SK-N-SH (cell line): ENCODE measurements around the gene NPM1. TPM values are rescaled to one million over a fixed set of nuclear protein-coding genes. Genes with fewer than 3 reads are reported as not detected.

Experiments
- CTCF ChIA-PET: fragments of 300-600, 350-600 bp; formaldehyde crosslinking; extraction: SDS; loops from one replicate; lab custom pipeline; 2021; lab: Yijun Ruan, JAX
- POLR2A ChIA-PET: fragments of 350-600 bp; sonication (Branson Sonifier 250); formaldehyde crosslinking; extraction: SDS; loops from one replicate; lab custom pipeline; 2020; ENCODE audit warnings: antibody characterized with exemption, inconsistent platforms; lab: Yijun Ruan, JAX
- DNase-seq: peaks from one replicate; pipeline ENCODE4 v3.0.0; 2012
- H2AFZ ChIP-seq: fragments of 200-600 bp; sonication (generic); 2 replicates; pipeline ENCODE4 v1.8.1; 2016; ENCODE audit warnings: antibody characterized with exemption, mild to moderate bottlenecking, low read depth
- H3F3A ChIP-seq: fragments of 200-600 bp; sonication (generic); replicated peaks from 2 replicates; pipeline ENCODE3; 2016; ENCODE audit warnings: antibody characterized with exemption, mild to moderate bottlenecking; ENCODE audit not compliant: insufficient read depth
- H3K27ac ChIP-seq, 2 experiments: fragments of 200-500 bp in 1 of 2; fragments of 200-600 bp in 1 of 2; sonication (Bioruptor generic) in 1 of 2; sonication (generic), shearing (Covaris generic) in 1 of 2; 2 replicates each; pipeline versions ENCODE4 v1.5.1 to v1.6.1; 2014 to 2016; ENCODE audit warnings: low read depth in 2 of 2, inconsistent platforms in 1 of 2, low read length in 1 of 2, mild to moderate bottlenecking in 1 of 2, mixed read lengths in 1 of 2
- H3K27me3 ChIP-seq: fragments of 200-600 bp; sonication (generic), shearing (Covaris generic); 2 replicates; pipeline ENCODE4 v1.6.1; 2016; ENCODE audit warnings: mixed run types; ENCODE audit not compliant: insufficient read depth
- H3K36me3 ChIP-seq, 2 experiments: fragments of 200-500 bp in 1 of 2; fragments of 200-600 bp in 1 of 2; sonication (Bioruptor generic) in 1 of 2; sonication (generic) in 1 of 2; replicated peaks in 1 of 2; 2 replicates each; pipeline versions ENCODE3 to v1.5.1; 2014 to 2016; ENCODE audit warnings: low read length in 1 of 2, mild to moderate bottlenecking in 1 of 2; ENCODE audit not compliant: insufficient read depth in 2 of 2, control insufficient read depth in 1 of 2
- H3K4me1 ChIP-seq, 2 experiments: fragments of 200-500 bp in 1 of 2; fragments of 200-600 bp in 1 of 2; sonication (Bioruptor generic) in 1 of 2; sonication (generic), shearing (Covaris generic) in 1 of 2; 2 replicates each; pipeline versions ENCODE4 v1.5.1 to v1.6.1; 2014 to 2016; ENCODE audit warnings: low read depth in 1 of 2, low read length in 1 of 2, mixed run types in 1 of 2; ENCODE audit not compliant: insufficient read depth in 2 of 2, control insufficient read depth in 1 of 2
- H3K4me2 ChIP-seq: fragments of 200-600 bp; sonication (generic), shearing (Covaris generic); 2 replicates; pipeline ENCODE4 v1.6.1; 2017; ENCODE audit warnings: mixed run types
- H3K4me3 ChIP-seq, 2 experiments: fragments of 200-500 bp in 1 of 2; fragments of 200-600 bp in 1 of 2; sonication (Bioruptor generic) in 1 of 2; sonication (generic), shearing (Covaris generic) in 1 of 2; 2 replicates each; pipeline versions ENCODE4 v1.5.1 to v1.8.1; 2014 to 2016; ENCODE audit warnings: low read depth in 2 of 2, inconsistent platforms in 1 of 2, low read length in 1 of 2, mild to moderate bottlenecking in 1 of 2, mixed read lengths in 1 of 2, moderate library complexity in 1 of 2
- H3K79me2 ChIP-seq: fragments of 200-600 bp; sonication (generic); 2 replicates; pipeline ENCODE4 v1.8.1; 2017; ENCODE audit warnings: mild to moderate bottlenecking; ENCODE audit not compliant: insufficient read depth
- H3K9ac ChIP-seq: fragments of 200-600 bp; sonication (generic); 2 replicates; pipeline ENCODE4 v1.6.1; 2017; ENCODE audit warnings: mixed run types
- H3K9me2 ChIP-seq: fragments of 200-600 bp; sonication (generic); 2 replicates; pipeline ENCODE4 v1.6.1; 2017; ENCODE audit warnings: mixed run types
- H3K9me3 ChIP-seq: fragments of 200-600 bp; sonication (generic); 2 replicates; pipeline ENCODE4 v1.6.1; 2017; ENCODE audit warnings: mixed run types, mild to moderate bottlenecking, moderate library complexity
- H4K20me1 ChIP-seq: fragments of 200-600 bp; sonication (generic); 2 replicates; pipeline ENCODE4 v1.6.1; 2017; ENCODE audit warnings: mild to moderate bottlenecking, mixed run types; ENCODE audit not compliant: insufficient read depth
- CHD2 ChIP-seq: fragments of 150-350 bp; IDR thresholded peaks from 2 replicates; pipeline ENCODE4 v1.6.1; 2018; ENCODE audit warnings: low read length; ENCODE audit not compliant: partially characterized antibody
- FOXM1 ChIP-seq: IDR thresholded peaks from 2 replicates; pipeline ENCODE4 v1.4.0; 2012; ENCODE audit warnings: low read depth, mild to moderate bottlenecking
- GABPA ChIP-seq: IDR thresholded peaks from 2 replicates; pipeline ENCODE4 v1.4.0; 2012; ENCODE audit warnings: low read depth, mild to moderate bottlenecking
- JUND ChIP-seq: IDR thresholded peaks from 2 replicates; pipeline ENCODE4 v1.4.0; 2012
- MXI1 ChIP-seq: IDR thresholded peaks from 2 replicates; pipeline ENCODE4 v1.6.1; 2012; ENCODE audit warnings: mild to moderate bottlenecking, low read depth, low read length, improper control_type of control experiment
- RAD21 ChIP-seq: IDR thresholded peaks from 2 replicates; pipeline ENCODE4 v1.6.1; 2012; ENCODE audit warnings: mild to moderate bottlenecking, low read length
- TAF1 ChIP-seq: IDR thresholded peaks from 2 replicates; pipeline ENCODE4 v1.6.1; 2012; ENCODE audit warnings: low read depth, mild to moderate bottlenecking, low read length, moderate library complexity, borderline replicate concordance
- TEAD4 ChIP-seq: IDR thresholded peaks from 2 replicates; pipeline ENCODE4 v1.4.0; 2012; ENCODE audit warnings: mild to moderate bottlenecking, borderline replicate concordance; ENCODE audit not compliant: insufficient read depth
- WGBS: methylation state at CpG from one replicate; pipeline ENCODE4 v1.1.6; 2017; ENCODE audit warnings: low lambda C conversion rate; 5-methylcytosine and 5-hydroxymethylcytosine counted together
- polyA plus RNA-seq, 3 experiments: library from polyadenylated mRNA; depleted of rRNA; stranded (reverse); fragments of >200 nt; gene quantifications; 2 replicates each; pipeline ENCODE4 v1.2.3, GENCODE V29; 2012
- TF ChIP-seq, protein P1 (sequence below): IDR thresholded peaks from 2 replicates; pipeline ENCODE4 v1.4.0; 2012; ENCODE audit warnings: low read depth, borderline replicate concordance
- TF ChIP-seq, protein P2 (sequence below): IDR thresholded peaks from 2 replicates; pipeline ENCODE4 v1.4.0; 2012; ENCODE audit warnings: low read depth, borderline replicate concordance
- TF ChIP-seq, protein P3 (sequence below): fragments of 200-600 bp; sonication (generic); IDR thresholded peaks from 2 replicates; pipeline ENCODE4 v1.6.1; 2017; ENCODE audit warnings: antibody characterized with exemption, mild to moderate bottlenecking, moderate library complexity
- TF ChIP-seq, protein P4 (sequence below): fragments of 150-350 bp; IDR thresholded peaks from 2 replicates; pipeline ENCODE4 v1.6.1; 2016; ENCODE audit warnings: mild to moderate bottlenecking, low read depth, low read length
- TF ChIP-seq, protein P5 (sequence below): IDR thresholded peaks from 2 replicates; pipeline ENCODE4 v1.6.1; 2012; ENCODE audit warnings: mild to moderate bottlenecking, low read depth, low read length, moderate library complexity

The NPM1 gene
- polyA plus RNA-seq, 1 of the 3 experiments (the other 2 are of a cell fraction), result 4,764 TPM

DNA sequence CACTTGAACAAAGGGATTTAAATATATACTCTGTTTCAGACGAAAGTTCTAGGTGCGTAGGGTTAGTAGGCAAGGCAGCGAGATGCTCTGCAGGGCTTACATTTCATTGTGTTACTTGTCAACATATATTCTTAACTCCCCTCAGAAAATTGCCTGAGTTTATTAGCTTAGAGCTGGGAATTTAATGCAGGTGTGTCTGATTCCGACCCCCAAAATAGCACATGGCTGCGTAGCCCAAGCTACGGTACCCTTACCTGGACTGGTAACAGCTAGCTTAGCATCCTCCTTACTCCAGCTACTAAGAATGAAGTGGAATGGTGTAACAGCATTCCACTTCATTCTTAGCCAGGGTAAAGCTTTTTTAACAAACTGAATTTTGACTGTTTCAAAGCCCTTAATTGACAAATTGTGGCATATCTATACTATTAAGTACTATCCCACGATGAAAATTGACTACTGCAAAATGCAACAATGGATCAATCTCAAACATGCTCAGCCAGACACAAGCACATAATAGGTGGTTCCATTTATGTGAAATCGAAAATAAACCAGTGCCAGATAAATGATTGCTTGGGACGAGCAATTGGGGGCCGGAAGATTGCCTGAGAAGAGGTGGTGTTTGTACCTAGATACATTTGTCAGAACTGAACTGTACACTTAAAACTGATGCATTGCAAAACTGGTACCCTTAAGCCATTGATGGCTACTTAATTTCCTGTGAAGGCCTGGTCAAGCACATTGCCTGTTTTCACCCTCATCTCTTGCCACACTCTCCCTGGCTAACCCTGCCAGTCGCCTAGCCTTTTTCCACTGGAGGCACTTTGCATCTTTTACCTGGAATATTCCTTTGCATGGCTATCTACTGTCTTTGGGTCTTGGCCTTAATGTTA, 28.8 kb downstream of the NPM1 start:
- Histone ChIP-seq H3K9me2 (no peaks in the 10 kb centered on the region), H3K4me1 (peaks cover 0 to 23% of the 10 kb centered on the region in 2 experiments; a peak in 1 of 4 replicates), H3K27me3 (no peaks in the 10 kb centered on the region), H3K4me3 (no peak overlapping the region), H3K79me2 (peaks cover 19% of the 10 kb centered on the region), H2AFZ (no peak overlapping the region), H3K4me2 (no peak overlapping the region), H3F3A (peaks cover 68% of the 10 kb centered on the region), H3K36me3 (peaks cover 28 to 35% of the 10 kb centered on the region in 2 experiments), H3K9ac (no peak overlapping the region), H3K9me3 (no peaks in the 10 kb centered on the region), H3K27ac (no peak overlapping the region), H4K20me1 (peaks cover 90% of the 10 kb centered on the region)
- 89% methylated on average over 11 of the region's 11 CpGs for WGBS
- no peak for DNase-seq
- CTCF ChIA-PET, result interaction anchor here (1.1 to 1.7 kb wide), 4 partner anchors 213 to 496 kb away, joined by 3 to 6 read pairs (median 4); no protein-coding TSS in a partner anchor
- TF ChIP-seq, protein P1, sequence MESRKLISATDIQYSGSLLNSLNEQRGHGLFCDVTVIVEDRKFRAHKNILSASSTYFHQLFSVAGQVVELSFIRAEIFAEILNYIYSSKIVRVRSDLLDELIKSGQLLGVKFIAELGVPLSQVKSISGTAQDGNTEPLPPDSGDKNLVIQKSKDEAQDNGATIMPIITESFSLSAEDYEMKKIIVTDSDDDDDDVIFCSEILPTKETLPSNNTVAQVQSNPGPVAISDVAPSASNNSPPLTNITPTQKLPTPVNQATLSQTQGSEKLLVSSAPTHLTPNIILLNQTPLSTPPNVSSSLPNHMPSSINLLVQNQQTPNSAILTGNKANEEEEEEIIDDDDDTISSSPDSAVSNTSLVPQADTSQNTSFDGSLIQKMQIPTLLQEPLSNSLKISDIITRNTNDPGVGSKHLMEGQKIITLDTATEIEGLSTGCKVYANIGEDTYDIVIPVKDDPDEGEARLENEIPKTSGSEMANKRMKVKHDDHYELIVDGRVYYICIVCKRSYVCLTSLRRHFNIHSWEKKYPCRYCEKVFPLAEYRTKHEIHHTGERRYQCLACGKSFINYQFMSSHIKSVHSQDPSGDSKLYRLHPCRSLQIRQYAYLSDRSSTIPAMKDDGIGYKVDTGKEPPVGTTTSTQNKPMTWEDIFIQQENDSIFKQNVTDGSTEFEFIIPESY, result no peak
- POLR2A ChIA-PET, result no interaction called here

DNA sequence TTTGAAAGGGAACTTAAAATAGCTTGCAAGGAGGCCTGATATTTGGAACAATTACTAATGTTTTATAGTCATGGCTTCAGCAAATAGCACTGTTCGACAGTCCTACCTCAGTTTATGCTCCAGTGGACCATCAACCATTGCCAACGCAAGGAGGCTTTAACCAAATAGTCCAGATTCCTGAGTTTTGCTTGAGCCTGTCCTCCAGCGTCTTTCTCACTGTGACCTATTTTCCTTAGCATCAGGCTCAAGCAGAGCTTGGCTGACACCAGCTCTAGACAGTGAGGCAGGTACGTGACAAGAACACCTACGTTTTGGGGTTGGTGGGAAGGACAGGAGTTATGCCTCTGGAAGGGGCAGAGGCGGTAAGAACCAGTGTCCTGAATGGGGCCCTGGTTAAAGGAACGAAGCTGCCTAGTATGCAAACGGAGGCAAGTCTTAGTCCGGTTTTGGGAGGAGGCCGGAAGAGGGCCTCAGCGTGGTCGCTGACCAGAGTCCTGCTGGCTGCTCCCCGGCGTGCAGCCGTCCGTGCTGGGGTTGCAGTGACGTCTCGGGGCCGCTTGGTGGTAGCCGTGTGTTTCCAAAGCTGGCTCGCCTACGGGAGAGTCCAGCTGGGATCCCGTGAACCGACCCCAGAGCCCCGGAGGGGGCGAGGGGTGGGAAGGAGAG, 30.8 kb downstream of the NPM1 start:
- H3K27ac ChIP-seq, result no peak overlapping the region
- peaks cover 0 to 32% of the 10 kb centered on the region in 2 experiments; a peak in 1 of 4 replicates for H3K4me1 ChIP-seq
- H3K4me2 ChIP-seq, result peak overlapping the region; percentile 82
- no peaks in the 10 kb centered on the region for H3K9me2 ChIP-seq
- peaks cover 48% of the 10 kb centered on the region for H3F3A ChIP-seq
- H3K9me3 ChIP-seq, result no peaks in the 10 kb centered on the region
- ChIA-PET POLR2A (no interaction called here), CTCF (interaction anchor here (0.6 to 5.4 kb wide), 79 partner anchors 8 to 873 kb away, joined by 3 to 122 read pairs (median 4); partner anchors contain the start of gene FBXW11)
- peak overlapping the region; percentile 47 to 58 for H3K4me3 ChIP-seq
- 28% methylated on average over 14 of the region's 26 CpGs for WGBS
- no peak overlapping the region for H3K9ac ChIP-seq
- H4K20me1 ChIP-seq, result peaks cover 72% of the 10 kb centered on the region
- no peaks in the 10 kb centered on the region for H3K27me3 ChIP-seq
- DNase-seq, result peak; percentile 94
- H2AFZ ChIP-seq, result no peak overlapping the region
- no peaks in the 10 kb centered on the region; the same call in 1 of the 2 replicates for H3K79me2 ChIP-seq
- peaks cover 9 to 15% of the 10 kb centered on the region in 2 experiments for H3K36me3 ChIP-seq
- TF ChIP-seq MXI1, result 0 out of 2 replicates have a peak, but pooled peaks have one; percentile 19
- TF ChIP-seq, protein P2, sequence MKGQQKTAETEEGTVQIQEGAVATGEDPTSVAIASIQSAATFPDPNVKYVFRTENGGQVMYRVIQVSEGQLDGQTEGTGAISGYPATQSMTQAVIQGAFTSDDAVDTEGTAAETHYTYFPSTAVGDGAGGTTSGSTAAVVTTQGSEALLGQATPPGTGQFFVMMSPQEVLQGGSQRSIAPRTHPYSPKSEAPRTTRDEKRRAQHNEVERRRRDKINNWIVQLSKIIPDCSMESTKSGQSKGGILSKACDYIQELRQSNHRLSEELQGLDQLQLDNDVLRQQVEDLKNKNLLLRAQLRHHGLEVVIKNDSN, result no peak
- TF ChIP-seq TEAD4, result no peak
- no peak for TF ChIP-seq GABPA
- TF ChIP-seq CHD2, result no peak
- TF ChIP-seq, protein P3, sequence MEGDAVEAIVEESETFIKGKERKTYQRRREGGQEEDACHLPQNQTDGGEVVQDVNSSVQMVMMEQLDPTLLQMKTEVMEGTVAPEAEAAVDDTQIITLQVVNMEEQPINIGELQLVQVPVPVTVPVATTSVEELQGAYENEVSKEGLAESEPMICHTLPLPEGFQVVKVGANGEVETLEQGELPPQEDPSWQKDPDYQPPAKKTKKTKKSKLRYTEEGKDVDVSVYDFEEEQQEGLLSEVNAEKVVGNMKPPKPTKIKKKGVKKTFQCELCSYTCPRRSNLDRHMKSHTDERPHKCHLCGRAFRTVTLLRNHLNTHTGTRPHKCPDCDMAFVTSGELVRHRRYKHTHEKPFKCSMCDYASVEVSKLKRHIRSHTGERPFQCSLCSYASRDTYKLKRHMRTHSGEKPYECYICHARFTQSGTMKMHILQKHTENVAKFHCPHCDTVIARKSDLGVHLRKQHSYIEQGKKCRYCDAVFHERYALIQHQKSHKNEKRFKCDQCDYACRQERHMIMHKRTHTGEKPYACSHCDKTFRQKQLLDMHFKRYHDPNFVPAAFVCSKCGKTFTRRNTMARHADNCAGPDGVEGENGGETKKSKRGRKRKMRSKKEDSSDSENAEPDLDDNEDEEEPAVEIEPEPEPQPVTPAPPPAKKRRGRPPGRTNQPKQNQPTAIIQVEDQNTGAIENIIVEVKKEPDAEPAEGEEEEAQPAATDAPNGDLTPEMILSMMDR, result peak; percentile 86
- TF ChIP-seq, protein P4, sequence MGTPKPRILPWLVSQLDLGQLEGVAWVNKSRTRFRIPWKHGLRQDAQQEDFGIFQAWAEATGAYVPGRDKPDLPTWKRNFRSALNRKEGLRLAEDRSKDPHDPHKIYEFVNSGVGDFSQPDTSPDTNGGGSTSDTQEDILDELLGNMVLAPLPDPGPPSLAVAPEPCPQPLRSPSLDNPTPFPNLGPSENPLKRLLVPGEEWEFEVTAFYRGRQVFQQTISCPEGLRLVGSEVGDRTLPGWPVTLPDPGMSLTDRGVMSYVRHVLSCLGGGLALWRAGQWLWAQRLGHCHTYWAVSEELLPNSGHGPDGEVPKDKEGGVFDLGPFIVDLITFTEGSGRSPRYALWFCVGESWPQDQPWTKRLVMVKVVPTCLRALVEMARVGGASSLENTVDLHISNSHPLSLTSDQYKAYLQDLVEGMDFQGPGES, result no peak
- TF ChIP-seq FOXM1, result no peak
- no peak for TF ChIP-seq TAF1
- peak; percentile 94 for TF ChIP-seq RAD21
- TF ChIP-seq JUND, result no peak
- TF ChIP-seq, protein P5, sequence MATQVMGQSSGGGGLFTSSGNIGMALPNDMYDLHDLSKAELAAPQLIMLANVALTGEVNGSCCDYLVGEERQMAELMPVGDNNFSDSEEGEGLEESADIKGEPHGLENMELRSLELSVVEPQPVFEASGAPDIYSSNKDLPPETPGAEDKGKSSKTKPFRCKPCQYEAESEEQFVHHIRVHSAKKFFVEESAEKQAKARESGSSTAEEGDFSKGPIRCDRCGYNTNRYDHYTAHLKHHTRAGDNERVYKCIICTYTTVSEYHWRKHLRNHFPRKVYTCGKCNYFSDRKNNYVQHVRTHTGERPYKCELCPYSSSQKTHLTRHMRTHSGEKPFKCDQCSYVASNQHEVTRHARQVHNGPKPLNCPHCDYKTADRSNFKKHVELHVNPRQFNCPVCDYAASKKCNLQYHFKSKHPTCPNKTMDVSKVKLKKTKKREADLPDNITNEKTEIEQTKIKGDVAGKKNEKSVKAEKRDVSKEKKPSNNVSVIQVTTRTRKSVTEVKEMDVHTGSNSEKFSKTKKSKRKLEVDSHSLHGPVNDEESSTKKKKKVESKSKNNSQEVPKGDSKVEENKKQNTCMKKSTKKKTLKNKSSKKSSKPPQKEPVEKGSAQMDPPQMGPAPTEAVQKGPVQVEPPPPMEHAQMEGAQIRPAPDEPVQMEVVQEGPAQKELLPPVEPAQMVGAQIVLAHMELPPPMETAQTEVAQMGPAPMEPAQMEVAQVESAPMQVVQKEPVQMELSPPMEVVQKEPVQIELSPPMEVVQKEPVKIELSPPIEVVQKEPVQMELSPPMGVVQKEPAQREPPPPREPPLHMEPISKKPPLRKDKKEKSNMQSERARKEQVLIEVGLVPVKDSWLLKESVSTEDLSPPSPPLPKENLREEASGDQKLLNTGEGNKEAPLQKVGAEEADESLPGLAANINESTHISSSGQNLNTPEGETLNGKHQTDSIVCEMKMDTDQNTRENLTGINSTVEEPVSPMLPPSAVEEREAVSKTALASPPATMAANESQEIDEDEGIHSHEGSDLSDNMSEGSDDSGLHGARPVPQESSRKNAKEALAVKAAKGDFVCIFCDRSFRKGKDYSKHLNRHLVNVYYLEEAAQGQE, result peak; percentile 97
